NCI-H2196 treated with DMSO at 0.1 percent for 48 hours (cell line): ENCODE data around the gene TNFRSF17.
"Not testable (repeated sequence)": the region's sequence is repeated elsewhere in the genome, so short reads cannot be mapped to it uniquely, and the experiment has no call there.

ENCODE experiments used
- DNase-seq: peaks from one replicate; lab custom pipeline; 2025; ENCODE audit not compliant: unreplicated experiment; lab: John Stamatoyannopoulos, UW

The TNFRSF17 gene

DNA sequence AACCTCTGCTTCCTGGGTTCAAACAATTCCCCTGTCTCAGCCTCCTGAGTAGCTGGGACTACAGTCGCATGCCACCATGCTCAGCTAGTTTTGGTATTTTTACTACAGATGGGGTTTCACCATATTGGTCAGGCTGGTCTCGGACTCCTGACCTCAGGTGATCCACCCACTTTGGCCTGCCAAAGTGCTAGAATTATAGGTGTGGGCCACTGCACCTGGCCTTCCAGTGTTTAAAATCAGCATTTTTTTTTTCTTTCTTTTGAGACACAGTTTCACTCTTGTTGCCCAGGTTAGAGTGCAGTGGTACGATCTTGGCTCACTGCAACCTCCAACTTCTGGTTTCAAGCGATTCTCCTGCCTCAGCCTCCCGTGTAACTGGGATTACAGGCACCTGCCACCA is 5.3 kb downstream of the TNFRSF17 start:
- not testable (repeated sequence) for DNase-seq

DNA sequence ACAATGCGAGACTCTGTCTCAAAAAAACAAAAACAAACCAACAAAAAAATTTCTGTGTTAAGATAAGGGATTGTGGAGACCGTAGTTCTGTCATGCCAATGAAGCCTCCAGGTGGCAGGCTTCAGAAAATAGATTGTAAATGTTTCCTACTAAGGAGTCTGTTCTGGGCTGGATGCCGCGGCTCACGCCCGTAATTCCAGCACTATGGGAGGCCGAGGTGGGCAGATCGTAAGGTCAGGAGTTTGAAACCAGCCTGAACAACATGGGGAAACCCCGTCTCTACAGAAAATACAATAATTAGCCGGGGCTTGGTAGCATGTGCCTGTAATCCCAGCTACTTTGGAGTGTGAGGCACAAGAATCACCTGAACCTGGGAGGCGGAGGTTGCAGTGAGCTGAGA is 7.1 kb downstream of the TNFRSF17 start:
- no peak for DNase-seq

GRCh38 chr16:11973070-11973469 is 8.1 kb downstream of the TNFRSF17 start:
- no peak for DNase-seq

DNA sequence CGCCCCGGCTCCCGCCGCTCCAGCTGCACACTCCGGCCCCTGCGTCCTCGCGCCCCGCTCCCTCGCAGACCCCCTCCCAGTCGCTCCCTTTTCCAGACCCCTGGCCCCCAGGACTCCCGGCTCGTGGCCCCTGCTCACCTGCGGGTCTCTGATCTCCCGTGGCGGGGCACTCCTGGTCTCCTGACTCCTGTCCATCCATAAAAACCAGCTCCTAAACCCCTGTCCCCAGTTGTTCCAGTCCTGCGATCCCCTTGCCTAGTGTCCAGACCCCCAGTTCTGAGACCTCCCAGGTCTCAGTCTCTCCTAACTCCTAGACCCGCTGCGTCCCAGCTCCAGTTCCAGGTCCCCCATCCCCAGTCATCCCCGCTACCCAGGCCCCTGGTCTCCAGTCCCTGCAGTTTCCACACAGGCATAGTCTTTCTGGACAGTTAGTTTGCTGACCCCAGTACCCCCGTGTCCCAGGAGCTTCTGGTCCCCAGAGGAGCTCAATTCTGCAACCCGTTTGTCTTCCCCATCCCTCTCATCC is 11.9 kb downstream of the TNFRSF17 start:
- no peak for DNase-seq

DNA sequence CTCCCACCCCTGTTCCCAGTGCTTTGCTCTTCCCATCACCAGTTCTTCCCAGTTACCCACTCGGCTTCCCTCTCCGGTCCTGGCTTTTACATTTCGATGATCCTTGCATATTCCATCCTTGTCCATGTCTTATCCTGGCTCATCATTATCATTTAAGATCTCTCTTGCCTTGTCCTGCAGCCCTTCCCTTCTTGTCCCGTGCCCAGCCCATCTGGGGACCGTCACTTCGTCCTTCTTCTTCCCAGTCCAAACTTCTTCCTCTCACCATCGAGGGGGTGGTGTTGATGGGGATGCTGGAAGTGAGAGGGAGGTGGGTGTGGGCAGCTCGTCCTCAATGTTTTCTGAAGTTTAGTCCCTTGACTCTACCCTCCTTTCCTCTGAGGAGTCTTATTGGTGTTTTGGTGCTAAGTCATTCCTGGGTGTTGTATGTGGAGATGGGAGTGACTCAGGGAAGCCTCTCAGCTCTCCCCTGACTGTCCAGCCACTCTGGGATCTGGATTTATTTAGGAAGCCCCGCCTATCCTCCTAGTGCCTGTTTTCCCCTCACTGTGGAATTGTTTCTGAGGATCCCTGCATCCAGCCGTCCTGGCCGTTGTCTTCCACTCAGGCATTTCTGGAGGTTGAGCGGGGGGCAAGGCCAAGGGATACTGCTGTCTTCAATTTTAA is 12.5 kb downstream of the TNFRSF17 start:
- no peak for DNase-seq

GRCh38 chr16:11978080-11978479 is 13.1 kb downstream of the TNFRSF17 start:
- no peak for DNase-seq

DNA sequence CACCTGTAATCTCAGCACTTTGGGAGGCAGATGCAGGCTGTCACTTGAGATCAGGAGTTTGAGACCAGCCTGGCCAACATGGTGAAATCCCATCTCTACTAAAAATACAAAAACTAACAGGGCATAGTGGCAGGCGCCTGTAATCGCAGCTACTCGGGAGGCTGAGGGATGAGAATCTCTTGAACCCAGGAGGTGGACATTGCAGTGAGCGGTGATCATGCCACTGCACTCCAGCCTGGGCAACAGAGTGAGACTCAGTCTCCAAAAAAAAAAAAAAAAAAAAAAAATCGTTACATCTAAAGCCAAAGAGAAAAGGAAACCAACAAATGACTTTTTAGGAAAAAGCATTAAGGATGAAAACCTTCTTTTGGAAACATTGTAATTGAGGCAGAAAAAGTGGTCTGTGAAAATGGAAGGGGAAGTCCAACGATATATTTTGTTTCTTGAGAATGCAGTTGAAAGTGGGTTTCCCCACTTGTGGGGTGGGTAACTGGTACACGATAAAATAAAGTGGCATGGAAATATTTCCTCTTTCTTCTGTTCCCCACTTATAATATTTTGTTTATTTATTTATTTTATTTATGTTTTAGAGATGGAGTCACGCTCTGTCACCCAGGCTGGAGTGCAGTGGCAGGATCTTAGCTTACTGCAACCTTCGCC is 14.1 kb downstream of the TNFRSF17 start:
- DNase-seq, result no peak

DNA sequence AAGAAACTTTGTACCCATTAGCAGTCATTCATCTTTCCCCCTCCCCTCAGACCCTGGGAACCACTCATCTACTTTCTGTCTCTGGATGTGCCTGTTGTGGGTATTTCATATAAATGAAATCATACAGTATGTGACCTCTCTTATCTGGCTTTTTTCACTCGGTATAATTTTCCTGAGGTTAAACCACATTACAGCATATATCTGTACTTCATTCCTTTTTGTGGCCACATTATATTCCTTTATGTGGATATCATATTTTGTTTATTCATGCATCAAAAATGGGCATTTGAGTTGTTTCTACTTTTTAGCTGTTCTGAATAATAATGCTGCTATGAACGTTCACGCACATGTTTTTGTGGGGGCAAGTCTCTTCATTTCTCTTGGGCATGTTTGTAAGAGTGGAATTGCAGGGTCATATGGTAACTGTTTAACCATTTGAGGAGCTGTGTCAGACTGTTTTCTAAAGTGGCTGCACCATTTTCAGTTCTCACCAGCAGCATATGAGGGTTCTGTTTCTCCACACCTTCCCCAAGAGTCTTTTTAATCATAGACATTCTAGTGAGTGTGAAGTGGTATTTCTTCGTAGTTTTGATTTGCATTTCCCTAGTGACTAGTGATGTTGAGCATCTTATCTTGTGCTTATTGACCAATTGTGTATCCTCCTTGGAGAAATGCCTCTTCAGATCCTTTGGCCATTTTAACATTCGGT is 15.3 kb downstream of the TNFRSF17 start:
- no peak for DNase-seq

GRCh38 chr16:11985250-11985649 is 20.2 kb downstream of the TNFRSF17 start:
- no peak for DNase-seq

DNA sequence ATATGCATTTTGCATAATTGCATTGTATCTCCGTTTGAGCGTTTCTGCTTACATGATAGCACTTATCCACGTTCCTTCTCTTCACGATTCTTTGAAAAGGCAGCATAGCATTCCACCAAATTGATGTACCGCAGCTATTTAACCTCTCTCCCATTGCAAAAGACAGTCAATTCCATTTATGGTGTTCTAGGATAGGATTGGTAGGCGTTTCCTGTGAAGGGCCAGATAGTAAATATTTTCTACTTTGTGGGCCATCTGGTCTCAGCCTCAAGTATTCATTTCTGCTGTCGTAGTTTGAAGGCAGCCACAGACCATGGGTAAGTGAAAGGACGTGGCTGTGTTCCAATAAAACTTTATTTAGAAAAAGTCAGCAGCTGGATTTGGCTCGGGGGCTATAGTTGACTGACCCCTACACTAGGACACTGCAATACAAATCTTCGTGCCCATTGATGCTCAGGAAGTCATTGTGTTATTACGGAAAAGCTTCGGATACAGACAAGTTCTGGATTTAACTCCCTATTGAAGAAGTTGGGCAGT is 21.6 kb downstream of the TNFRSF17 start:
- DNase-seq, result no peak

- DNase-seq, result no peak
These were observed 23.4 kb downstream of the TNFRSF17 start for GRCh38 chr16:11988258-11988978.

DNA sequence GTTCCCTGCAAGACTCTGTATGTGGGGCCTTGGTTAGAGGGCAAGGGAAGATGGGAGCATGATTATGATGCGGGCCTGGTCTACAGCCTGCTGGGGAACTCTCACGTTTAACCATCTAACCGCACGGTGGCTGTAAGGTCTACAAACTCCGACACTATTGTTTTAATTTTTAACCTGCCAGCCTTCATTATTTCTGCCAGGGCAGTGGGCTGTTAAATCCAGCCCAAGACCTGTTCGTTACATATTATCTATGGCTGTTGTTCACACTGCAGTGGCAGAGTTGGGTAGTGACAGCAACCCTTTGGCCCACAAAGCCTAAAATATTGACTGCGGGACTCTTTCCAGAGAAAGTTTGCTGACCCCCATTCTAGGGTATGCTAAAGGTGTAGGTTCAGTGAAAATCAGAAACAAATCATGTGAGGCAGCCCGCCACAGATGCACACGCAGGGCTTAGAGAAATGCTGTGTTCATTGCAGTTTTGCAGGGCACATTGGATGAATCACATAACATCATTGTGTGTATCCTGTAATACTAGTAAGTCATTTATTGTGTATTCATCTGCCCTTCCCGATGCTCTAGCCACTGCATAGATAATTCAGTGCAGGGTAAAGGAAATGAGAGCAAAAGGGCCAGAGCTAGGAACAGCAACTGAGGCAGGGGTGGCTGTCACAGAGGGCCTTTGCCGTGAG is 25.8 kb downstream of the TNFRSF17 start:
- DNase-seq, result no peak

- peak; percentile 34 for DNase-seq
These were observed 27.1 kb downstream of the TNFRSF17 start for GRCh38 chr16:11992008-11992584.

- DNase-seq, result no peak
These were observed 27.8 kb downstream of the TNFRSF17 start for GRCh38 chr16:11992586-11993524.

GRCh38 chr16:11994143-11995119 is 29.4 kb downstream of the TNFRSF17 start:
- no peak for DNase-seq

GRCh38 chr16:11996433-11997330 is 31.7 kb downstream of the TNFRSF17 start:
- DNase-seq, result no peak

GRCh38 chr16:12000032-12000431 is 35.0 kb downstream of the TNFRSF17 start:
- DNase-seq, result no peak
